ENCODE measurements around the gene FARS2. TPM values are rescaled to one million over a fixed set of nuclear protein-coding genes. Genes with fewer than 3 reads are reported as not detected.

The FARS2 gene
- total RNA-seq, 2 experiments from 2014 or later: 15.7 to 18.5 TPM

GRCh38 chr6:5247201-5247600 is 14.1 kb upstream of the FARS2 start:
- ATAC-seq: no peak
- Mint-ChIP-seq H3K9me3 (no peaks in the 10 kb centered on the region), H3K27me3 (no peaks in the 10 kb centered on the region), H3K4me3 (no peak overlapping the region), H3K27ac (no peak overlapping the region), H3K36me3 (ENCODE audit: low read depth) (peaks cover 16% of the 10 kb centered on the region), H3K4me1 (ENCODE audit: low read depth) (peaks cover 10% of the 10 kb centered on the region)
- ChIA-PET POLR2A (interaction anchor here (0.5 to 1.3 kb wide), 2 partner anchors 10 to 1338 kb away, joined by 3 to 6 read pairs; no protein-coding TSS in a partner anchor), CTCF (interaction anchor here (1.5 kb wide), 1 partner anchor 15 kb away, joined by 3 read pairs; the partner anchor contains the start of gene FARS2)
- no peak for TF ChIP-seq CTCF (IDR thresholded peaks at IDR 0.05)
- no peak for DNase-seq
- intact Hi-C loops (cut with micrococcal nuclease): no loop called here

DNA sequence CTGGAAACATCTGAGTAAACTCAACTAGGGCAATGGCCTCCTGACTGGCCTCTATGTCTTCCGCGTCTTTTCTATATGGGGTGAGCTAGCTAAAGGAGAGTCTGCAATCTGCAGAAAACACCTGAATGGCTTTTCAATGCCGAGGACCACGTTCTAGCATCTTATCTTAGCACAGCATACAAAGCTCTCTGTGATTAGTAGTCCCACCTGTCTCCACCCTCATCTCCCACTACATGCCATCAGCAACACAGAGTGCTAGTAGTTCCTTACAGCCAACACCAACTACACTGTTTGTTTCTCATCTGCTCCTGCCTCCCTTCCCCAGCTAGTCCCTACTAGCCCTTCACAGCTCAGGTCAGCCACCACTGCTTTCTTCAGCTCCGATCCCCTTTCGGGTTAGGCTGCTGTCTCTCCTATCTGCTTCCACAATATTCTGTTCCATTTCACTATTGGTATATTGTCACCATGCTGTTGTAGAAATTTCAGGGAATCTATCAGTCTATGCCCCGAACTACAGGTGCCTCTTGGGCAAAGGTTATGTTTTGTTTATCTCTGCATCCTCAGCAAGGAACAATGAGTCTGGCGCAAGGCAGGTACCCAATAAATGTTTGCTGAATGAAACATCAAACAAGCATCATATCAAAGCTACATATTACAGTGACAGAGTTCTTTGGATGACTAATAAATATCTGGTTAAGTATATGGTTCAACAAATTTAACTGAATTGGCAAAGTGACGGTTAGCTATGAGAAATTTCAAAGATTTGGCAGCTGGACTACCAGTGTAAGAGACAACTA is 12.8 kb upstream of the FARS2 start:
- intact Hi-C loops (cut with micrococcal nuclease): no loop called here

GRCh38 chr6:5249451-5250122 is 11.7 kb upstream of the FARS2 start:
- no peak for ATAC-seq
- TF ChIP-seq CTCF (IDR thresholded peaks at IDR 0.05): no peak
- intact Hi-C loops (cut with micrococcal nuclease): no loop called here
- H3K27me3 Mint-ChIP-seq: no peaks in the 10 kb centered on the region
- no peak overlapping the region for H3K27ac Mint-ChIP-seq
- peaks cover 31% of the 10 kb centered on the region for H3K36me3 Mint-ChIP-seq (ENCODE audit: low read depth)
- POLR2A ChIA-PET: no interaction called here
- H3K4me3 Mint-ChIP-seq: no peak overlapping the region
- DNase-seq: no peak
- CTCF ChIA-PET: interaction anchor here (1.6 to 1.9 kb wide), 2 partner anchors 14 to 106 kb away, joined by 4 to 6 read pairs; no protein-coding TSS in a partner anchor
- no peaks in the 10 kb centered on the region for H3K9me3 Mint-ChIP-seq
- peaks cover 10% of the 10 kb centered on the region for H3K4me1 Mint-ChIP-seq (ENCODE audit: low read depth)

More for the DNA sequence above, 12.8 kb upstream of the FARS2 start:
- H3K27me3 Mint-ChIP-seq: no peaks in the 10 kb centered on the region
- peaks cover 10% of the 10 kb centered on the region for H3K4me1 Mint-ChIP-seq (ENCODE audit: low read depth)
- no peak for DNase-seq
- ATAC-seq: no peak
- H3K27ac Mint-ChIP-seq: no peak overlapping the region
- POLR2A ChIA-PET: interaction anchor here (1.0 to 1.3 kb wide), 2 partner anchors 11 to 27 kb away, joined by 3 read pairs; no protein-coding TSS in a partner anchor
- CTCF ChIA-PET: interaction anchor here (0.7 to 1.9 kb wide), 4 partner anchors 13 to 131 kb away, joined by 3 to 6 read pairs (median 4); no protein-coding TSS in a partner anchor
- no peak for TF ChIP-seq CTCF (IDR thresholded peaks at IDR 0.05)
- no peak overlapping the region for H3K4me3 Mint-ChIP-seq
- no peaks in the 10 kb centered on the region for H3K9me3 Mint-ChIP-seq
- peaks cover 23% of the 10 kb centered on the region for H3K36me3 Mint-ChIP-seq (ENCODE audit: low read depth)

GRCh38 chr6:5250451-5250850 is 10.9 kb upstream of the FARS2 start:
- ChIA-PET CTCF (no interaction called here), POLR2A (no interaction called here)
- Mint-ChIP-seq H3K4me3 (no peak overlapping the region), H3K27ac (no peak overlapping the region), H3K9me3 (no peaks in the 10 kb centered on the region), H3K27me3 (no peaks in the 10 kb centered on the region), H3K36me3 (ENCODE audit: low read depth) (peaks cover 34% of the 10 kb centered on the region), H3K4me1 (ENCODE audit: low read depth) (peaks cover 10% of the 10 kb centered on the region)
- no peak for ATAC-seq
- intact Hi-C loops (cut with micrococcal nuclease): no loop called here
- TF ChIP-seq CTCF (IDR thresholded peaks at IDR 0.05): no peak
- no peak for DNase-seq

GRCh38 chr6:5250911-5251310 is 10.4 kb upstream of the FARS2 start:
- no peaks in the 10 kb centered on the region for H3K9me3 Mint-ChIP-seq
- ATAC-seq (no peak), DNase-seq (no peak)
- H3K4me3 Mint-ChIP-seq: no peak overlapping the region
- intact Hi-C loops (cut with micrococcal nuclease): no loop called here
- CTCF ChIA-PET: no interaction called here
- H3K36me3 Mint-ChIP-seq (ENCODE audit: low read depth): peaks cover 34% of the 10 kb centered on the region
- POLR2A ChIA-PET: no interaction called here
- no peak for TF ChIP-seq CTCF (IDR thresholded peaks at IDR 0.05)
- no peaks in the 10 kb centered on the region for H3K27me3 Mint-ChIP-seq
- no peak overlapping the region for H3K27ac Mint-ChIP-seq
- H3K4me1 Mint-ChIP-seq (ENCODE audit: low read depth): peaks cover 10% of the 10 kb centered on the region

All from activated CD8-positive, alpha-beta T cell treated with anti-CD3 and anti-CD28 coated beads for 36 hours (primary cell).